NAMALWA (cell line): Measurements from ENCODE around the gene MYLIP.

Experiments
- DNase-seq: peaks from one replicate; pipeline ENCODE4 v3.0.0-alpha.2; 2015; ENCODE audit warnings: low spot score

The MYLIP gene

DNA sequence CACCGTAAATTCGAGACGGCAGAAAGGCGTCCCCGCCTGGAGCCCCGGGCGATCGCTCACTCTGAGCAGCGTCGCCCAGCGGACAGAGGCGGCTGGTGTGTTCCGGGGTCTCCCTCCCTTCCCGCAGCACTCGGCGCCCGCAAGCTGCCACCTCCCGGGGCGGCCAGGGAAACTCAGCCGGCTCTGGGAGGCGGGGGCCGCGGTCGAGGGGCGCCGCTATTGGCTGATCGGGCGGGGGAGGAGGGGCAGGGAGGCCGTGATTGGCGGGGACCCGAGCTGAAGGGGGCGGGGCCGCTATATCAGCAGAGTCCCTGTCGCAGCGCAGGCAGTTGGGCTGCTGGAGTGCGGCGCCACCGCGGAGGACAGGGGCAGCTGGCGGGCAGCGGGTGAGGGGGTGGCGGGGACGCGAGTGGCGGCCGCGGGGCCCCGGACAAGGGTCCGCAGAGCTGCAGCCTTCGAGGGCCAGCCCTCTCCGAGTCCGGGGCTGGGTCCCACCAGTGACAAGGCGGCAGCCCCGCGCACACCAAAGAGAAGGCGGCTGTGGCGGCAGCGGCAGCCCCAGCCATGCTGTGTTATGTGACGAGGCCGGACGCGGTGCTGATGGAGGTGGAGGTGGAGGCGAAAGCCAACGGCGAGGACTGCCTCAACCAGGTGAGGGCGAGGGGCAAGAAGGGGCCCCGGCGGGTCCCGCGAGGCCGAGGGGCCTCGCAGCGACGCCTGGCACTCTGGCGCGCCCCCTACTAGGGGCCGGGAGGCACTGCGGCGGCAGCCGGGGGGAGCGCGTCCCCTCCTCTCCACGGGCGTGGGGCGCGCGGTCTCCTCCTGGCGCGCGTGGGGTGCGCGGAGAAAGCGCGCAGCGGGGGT, at the start of gene MYLIP:
Gene MYLIP, plus strand, starts transcription at position 328 of the 864 bp plus-strand sequence. Its CDS starts 237 bp downstream, at position 565.
- DNase-seq, result peak; percentile 96

DNA sequence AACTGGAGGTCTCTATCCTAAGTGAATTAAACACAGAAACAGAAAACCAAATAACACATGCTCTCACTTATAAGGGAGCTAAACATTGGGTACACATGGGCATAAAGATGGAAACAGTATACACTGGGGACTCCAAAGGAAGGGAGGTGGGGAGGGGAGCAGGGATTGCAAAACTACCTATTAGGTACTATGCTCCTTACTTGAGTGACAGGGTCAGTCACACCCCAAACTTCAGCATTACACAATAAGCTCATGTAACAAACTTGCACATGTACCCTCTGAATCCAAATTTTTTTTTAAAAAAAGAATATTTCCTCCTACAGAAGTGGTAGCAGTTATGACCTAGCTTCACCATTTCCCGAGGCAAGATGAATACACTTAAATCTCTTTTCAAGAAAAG, 49.5 kb upstream of the MYLIP start:
- DNase-seq, result no peak

DNA sequence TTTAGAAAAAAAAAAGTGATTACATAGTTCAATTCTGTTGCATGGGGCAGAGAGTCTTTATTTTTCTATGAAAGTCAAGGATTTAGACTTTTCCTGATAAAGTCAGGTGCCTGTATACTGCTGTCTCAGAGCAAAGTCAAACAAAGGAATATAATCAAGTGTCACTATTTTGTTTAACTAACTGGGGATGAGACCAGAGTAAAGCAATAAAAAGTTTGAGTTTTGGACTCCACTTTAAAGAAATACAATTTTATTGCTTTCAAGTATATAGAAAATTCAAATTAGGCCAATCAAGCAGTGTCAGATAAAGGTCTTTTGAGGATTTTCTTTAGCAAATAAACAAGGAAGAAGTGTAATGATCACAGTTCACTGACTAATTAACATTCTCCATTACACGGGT, 48.7 kb upstream of the MYLIP start:
- DNase-seq, result no peak

DNA sequence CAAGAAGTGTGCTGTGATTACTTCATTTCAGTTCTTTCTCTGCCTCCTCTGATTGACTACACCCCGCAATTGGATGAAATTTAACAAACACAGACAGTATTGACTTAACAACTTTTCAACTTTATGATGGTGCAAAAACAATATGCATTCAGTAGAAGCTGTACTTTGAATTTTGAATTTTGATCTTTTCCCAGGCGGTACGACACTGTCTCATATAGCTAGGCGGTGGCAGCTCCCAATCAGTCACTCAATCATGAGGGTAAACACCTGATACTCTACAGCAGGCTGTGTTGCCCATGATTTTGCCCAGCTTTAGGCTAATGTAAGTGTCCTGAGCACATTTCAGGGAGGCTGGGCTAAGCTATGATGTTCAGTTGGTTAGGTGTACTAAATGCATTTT, 47.6 kb upstream of the MYLIP start:
- no peak for DNase-seq

DNA sequence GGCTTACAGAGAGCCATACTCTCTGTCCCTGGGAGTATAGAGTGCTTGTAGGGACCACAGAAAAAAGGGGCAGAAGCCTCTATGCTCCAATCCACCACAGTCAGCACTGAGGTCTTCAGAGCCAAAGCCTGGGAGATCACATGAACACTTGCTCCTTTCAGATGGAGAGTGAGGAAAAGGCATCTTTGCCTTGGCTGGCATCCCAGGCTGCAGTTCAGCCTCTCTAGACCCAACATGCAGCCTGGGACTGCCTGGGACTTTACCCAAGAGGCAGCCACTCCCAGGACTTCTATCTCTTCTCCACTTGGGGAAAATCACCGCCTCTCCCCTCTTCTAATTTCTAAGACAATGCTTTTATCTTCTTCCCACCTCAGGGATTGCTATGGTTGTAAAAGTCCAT, 46.5 kb upstream of the MYLIP start:
- DNase-seq, result no peak

DNA sequence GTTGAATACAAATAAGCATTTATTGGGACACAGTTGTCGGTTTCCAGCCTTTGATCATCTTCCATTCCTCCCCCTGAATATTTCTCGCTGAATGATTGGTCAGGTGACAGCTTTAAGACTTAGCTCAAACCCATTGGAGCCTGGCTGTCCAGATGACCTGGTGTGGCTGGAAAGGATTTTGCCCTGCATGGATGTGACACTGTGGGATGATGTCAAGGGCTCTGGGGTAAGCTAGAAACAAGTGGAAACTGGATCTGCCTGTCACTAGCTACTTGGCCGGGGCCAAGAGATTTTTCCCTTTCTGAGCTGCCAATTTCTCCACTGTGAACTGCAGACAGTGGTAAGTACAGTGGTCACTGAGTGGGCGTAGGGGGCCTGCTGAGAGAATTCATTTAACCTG, 41.9 kb upstream of the MYLIP start:
- no peak for DNase-seq

DNA sequence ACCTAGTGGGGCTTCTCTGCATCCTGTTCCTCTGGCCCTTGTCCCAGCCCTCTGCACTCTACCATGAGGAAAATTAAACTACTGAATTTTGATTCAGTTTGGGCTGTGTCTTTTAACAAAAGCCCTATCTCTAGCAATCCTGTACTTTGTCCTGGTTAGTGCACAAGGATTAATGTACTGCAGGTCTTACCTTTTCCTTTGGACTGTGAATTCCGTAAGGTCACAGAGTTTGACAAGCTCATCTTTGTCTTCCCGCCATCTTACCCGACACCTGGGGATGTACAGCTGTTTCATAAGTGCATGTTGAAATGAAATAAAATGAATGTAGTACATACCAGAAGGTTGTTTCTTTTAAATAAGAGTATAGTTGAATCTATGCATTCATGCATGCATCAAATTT, 41.5 kb upstream of the MYLIP start:
- DNase-seq, result no peak

DNA sequence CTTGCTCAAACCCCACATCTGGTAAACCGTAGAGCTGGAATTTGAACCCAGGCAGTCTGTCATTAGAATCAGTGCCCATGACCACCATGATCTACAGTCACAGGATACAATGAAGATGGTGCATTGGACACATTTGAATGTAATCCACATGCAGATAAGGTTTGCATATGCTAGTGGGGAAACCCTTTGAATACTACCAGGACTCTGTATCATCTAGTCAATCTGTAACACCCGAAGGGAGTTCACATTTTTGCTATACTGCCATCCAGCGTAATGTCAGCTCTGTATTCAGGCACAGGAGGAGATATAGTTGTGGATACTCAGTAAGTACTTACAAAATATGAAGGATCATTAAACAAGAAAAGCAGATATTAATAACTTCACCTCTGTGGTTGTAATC, 40.5 kb upstream of the MYLIP start:
- no peak for DNase-seq

DNA sequence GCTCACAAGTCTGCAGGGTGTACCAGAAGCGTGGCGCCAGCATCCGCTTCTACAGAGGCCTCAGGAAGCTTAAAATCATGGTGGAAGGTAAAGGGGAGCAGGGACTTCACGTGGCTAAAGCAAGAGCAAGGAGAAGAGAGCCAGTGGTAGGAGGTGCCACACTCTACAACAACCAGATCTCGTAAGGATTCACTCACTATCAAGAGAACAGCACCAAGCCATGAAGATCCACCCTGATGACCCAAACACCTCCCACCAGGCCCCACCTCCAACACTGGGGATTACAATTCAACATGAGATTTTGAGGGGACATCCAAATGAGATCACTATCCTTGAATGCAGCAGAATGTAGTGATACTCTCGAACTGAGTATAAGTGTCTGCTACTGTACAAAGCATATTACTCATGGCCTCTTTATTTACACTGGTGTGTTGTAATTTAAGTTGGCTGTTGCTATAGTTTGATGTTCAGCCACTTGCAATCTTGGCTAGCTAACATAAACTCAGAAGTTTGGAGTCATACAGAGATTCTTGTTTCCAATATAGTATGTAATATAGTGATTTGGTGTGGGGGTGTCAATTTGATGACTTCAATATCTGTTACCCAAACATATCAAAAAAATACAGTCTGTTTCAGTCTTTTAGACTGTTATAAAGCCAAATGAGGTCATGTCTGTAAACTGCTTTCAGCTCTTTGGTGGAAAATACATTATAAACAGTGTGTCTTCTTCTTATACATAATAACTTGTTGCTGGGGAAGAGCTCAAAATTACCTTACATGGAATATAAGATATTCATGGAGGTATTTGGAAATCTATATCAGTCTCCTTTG, 39.4 kb upstream of the MYLIP start:
- no peak for DNase-seq

DNA sequence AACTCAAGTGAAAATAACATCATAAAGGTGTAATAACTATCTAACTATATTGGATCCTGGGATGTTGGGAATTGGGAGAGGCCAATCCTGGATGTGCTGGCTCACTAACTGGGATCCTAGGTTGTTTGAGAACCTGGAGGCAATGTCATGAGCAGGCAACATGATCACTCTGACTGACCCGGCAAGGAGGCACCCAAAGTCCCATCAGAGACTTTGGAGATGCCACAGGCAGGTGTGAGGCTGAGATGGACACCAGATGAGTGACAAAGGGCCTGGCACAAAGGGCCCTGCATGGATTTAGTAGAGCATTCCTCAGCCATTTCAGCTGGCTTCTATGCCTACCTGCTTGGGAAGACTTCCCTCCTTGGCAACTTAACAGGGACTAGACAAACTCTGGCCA, 38.4 kb upstream of the MYLIP start:
- DNase-seq, result no peak

DNA sequence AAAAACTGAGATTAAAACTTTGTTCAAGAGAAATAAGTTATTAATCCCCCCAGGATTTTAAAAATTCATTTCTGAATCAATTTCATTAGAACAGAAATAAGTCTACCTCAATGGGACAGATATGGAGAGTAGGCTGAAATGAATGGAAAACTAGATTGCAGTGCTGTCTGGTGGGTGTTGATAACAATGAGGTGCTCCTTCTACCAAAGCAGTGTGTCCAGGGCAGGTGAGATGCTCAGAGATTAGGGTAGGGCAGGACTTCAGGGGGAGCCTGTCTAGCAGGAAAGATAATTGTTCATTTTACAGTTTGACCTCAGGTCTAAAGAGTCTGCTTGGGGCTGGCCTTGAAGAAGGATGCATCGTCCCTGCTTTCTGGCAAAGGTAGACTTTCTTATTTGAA, 38.0 kb upstream of the MYLIP start:
- DNase-seq, result no peak

DNA sequence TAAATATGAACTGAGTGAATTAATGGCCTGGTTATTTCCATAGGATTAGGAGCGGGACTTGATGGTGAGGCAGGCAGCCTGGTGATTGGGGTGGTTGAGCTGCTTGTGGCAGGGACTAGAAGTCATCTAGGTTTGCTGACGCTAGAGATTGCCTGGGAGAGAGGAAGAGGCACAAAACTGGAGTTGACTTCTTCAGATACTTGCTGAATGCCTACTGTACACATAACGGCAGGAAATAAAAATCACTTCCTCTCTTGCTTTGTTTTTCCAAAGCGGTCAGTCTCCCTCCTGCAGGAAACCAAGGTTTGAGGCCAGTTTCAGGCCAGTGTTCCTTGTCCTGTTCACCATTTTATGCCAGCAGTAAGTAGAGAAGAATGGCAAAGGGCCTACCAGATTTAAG, 36.7 kb upstream of the MYLIP start:
- no peak for DNase-seq

DNA sequence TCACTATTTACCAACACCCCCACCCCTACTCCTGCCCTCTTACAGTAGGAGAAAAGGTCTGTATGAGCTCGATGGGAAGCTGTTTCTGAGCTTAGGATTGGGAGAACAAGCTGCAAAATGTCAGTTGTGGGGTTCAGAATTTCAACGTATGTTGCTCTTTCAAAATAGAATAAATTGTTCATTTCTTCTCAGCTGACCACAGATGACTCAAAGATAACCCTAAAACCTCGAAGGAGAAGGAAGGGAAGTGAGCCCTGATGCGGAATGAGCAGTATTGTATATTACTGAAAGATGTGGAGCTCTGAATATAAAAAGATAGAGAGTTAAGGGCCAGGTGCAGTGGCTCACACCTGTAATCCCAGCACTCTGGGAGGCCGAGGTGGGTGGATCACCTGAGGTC, 35.9 kb upstream of the MYLIP start:
- DNase-seq, result no peak

DNA sequence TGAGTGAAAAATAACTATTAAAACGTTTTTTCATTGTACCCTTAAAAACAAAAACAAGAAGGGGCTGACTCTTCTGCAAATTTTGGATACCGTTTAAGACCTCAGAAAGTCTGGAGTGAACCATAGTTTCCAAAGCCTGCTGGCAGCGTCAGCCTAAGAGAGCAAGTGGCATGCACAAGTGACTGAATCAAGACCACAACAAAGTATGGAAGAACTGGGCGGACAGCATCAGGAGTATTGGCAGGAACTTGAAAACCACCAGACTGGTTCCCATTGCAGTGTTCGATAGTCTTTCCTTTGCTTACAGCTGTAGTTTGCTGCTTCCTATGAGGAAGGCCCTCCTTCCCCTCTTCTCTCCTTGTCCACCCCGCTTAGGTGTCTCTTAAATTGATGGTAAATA, 33.7 kb upstream of the MYLIP start:
- no peak for DNase-seq

DNA sequence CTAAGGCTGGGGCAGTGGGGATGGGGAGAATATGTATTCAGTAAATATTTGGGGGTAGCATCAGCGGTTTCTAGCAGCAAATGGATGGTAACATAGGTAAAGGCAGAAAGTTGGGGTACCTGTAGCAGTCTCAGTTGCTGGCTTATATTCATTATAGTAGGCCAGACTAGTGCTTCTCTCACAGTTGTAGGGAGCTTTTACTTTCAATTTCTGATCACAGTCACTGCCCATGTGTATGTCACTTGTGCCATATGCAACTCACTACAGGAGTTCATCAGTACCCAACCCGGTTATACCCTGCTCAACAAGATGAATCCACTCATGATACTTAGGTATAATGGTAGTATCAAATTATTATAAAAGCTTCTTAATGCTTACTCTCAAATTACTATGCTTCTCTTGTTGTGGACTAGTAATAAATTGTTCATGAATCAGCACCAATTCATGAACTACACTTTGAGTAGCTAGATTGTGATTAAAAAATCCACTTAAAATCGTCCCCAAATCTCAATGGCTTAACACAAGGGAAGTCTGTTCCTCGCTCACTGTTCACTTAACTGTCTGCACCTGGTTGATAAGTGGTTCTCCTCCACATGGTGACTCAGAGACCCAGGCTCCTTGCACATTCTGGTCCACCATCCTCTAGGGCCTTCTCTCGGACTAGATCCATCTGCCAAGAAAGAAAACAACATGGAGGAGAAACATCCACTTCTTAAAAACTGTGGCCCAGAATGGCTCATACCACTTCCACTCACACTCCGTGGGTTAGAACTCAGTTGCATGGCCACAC, 31.3 kb upstream of the MYLIP start:
- DNase-seq, result no peak

DNA sequence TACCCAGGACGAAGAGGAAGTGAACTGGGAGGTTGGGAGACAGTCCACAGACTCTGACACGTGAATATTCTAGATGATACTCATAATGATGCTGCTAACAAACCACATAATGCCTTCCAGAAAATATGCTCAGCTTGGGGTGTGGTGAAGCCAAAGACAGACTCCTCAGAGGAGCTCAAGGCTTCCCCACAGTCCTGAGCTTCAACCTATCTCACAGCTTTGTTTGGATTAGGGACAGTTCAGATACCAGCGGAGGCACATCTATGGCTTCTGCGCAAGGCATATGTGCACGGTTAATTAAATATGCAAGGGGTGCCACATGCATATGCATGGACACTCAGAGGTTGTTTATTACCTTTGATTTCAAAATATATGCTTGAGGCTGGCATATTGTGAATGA, 30.7 kb upstream of the MYLIP start:
- no peak for DNase-seq

DNA sequence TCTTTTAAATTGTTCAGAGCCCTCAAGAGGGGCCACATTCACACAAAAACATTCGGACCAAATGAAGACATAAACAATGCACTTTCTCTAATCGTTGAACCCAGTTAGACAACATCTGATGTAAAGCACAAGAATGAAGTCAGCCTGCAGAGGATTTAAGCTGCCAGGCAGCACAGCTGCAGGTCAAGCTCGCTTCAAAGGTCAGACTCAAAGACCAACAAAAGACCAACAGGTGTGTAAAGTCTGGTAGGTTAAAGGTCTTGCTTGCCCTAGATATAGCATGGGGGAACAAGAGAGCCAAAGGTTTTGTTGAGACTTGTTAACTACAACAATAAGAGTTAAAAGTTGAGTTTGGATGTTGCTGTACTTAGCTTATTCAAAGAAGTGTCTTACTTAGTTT, 26.7 kb upstream of the MYLIP start:
- no peak for DNase-seq

DNA sequence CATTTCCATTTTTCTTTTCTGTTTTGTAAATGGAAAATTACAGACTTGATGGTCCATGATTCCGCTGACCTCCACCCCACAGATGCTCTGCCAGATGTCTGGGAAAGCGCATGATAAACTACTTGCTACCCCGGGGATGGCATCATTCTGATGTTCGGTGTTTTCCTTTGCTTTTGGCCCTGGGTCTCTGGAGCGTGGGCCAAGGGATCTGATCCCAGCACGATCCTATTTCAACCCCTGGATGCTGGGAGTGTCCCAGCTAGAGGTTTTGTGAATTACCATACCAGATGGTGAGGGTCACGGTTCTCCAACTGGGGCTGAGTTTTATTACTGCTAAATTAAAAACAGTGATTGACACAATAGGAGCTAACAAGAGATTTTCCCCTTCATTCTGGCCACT, 25.2 kb upstream of the MYLIP start:
- no peak for DNase-seq

DNA sequence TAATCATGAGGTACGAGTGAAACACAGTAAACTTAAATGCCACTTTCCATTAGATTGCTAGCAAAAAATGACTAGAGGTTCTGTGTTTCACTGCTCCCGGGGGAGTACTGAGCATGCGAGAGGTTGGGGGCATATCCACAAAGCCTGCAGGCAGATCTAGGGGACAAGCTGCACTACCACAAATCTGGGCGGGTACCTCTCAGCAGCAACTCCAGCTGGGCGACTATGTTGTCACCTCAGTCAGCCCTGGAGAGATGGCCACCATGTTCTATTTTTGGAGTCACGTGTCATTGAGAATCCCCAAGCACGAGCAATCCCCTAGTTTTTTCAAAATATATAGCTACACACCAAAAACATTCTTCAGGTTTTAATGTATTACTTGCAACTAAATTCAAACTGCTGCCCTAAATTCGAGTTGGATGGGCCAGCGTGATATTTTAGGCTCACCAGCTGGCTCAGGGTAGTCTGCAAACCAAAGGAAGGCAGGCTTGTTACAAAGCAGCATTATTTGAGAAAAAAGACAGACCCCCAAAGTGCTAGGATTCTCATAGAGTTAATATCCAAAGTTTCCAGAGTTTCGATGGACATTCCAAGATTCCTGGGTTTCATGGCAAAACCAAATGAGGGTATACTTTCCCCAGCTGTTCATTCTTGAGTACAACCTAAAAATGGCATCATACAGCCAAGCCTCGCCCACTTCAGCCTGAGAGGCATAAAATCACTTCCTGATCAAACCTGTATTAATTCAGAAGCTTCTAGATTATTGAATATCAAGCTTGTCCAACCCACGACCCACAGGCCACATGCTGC, 24.1 kb upstream of the MYLIP start:
- no peak for DNase-seq

DNA sequence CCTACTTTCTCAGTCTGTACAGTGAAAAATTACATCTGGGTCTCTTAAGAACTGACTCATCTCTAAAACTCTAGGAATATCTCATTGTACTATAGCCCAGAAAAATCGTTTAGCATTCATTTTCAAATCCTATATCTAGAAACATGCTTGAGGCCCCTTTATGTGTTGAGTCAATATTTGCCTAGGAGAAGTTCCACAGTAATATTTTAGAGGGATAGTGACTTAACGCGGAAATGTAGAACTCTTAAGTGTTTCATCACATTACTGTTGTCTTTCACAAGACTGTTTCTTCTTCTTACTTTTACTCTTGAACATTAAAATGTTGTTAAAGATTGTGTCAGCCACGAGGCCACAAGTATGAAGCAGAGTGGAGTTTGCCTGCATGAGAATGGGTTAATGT, 23.0 kb upstream of the MYLIP start:
- DNase-seq, result no peak

DNA sequence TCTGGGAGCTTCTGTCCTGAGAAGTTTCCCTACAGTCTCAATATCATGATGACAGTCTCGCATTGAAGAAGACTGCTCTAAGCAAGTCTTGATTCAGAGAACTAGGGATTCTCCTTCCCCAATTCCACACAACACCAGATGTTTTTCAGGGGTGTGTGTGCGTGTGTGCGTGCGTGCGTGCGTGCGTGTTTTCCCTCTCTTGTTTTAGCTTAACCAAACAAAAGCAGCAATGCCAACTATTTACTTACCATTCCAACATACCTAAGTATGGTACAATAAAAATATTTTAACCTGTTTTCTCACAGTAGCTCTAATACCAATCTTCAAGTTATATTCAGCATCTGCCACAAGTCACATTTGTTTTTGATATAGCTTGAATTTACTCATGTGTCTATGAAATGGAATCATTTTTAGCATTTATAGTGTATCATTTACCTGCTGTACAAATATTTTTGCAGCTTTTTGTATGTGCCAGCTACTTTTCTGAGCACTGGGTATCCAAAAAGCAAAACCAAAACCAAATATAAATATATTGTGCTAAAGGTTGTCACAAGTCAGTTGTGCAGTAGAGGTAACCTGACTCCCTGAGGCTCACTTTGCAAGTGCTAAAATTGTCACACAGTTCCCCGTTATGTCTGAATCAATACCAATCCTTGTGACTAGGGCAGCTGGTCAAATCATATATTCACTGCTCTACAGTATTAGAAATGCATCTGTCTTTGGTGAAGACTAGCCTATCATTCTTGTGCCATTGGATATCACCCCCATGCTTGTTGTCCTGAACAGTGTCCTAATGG, 21.7 kb upstream of the MYLIP start:
- no peak for DNase-seq
